DMS153 treated with DMSO at 0.1 percent for 48 hours (cell line): ENCODE results near the gene ATCAY.
"Not testable (repeated sequence)": the region's sequence is repeated elsewhere in the genome, so short reads cannot be mapped to it uniquely, and the experiment has no call there.

Experiments
- DNase-seq: peaks from one replicate; lab custom pipeline; 2025; ENCODE audit not compliant: unreplicated experiment; lab: John Stamatoyannopoulos, UW

ATCAY gene

DNA sequence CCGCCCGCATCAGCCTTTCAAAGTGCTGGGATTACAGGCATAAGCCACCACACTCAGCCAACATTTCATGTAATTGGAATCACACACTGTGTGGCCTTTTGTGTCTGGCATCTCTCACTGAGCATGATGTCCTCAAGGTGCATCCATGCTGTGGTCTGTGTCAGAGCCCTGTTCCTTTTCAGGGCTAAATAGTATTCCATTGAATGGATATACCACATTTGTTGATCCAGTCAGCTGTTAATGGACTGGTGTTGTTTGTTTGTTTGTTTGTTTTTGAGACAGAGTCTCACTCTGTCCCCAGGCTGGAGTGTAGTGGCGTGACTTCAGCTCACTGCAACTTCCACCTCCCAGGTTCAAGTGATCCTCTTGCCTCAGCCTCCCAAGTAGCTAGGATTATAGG lies 17.9 kb downstream of the ATCAY start:
- no peak for DNase-seq

DNA sequence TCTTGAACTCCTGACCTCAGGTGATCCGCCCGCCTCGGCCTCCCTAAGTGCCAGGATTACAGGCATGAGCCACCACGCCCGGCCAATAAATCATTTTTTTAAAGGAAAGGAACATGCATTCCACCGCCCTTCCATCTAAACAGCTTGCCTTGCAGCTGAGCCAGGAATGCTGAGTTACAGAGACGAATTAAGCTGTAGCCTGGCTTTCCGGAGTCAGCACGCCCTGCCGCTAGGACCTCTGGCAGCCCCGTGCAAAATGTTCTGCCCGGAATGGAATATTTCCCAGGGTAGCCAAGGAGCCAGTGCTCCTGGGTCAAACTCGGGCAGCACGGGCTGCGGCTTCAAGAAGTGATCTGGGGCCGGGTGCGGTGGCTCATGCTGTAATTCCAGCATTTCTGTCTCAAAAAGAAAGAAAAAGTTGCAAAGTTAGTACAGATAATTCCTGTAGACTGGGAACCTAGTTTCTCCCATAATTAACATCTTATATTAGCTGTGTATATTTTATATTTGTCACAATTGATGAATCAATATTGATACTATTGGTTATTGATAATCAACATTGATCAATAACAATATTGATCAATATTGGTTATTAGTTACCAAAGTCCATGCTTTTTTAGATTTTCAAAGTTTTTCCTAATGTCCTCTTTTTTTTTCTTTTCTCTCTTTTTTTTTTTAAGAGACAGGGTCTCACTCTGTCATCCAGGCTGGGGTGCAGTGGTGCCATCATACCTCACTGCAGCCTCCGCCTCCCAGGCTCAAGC lies 19.2 kb downstream of the ATCAY start:
- no peak for DNase-seq

DNA sequence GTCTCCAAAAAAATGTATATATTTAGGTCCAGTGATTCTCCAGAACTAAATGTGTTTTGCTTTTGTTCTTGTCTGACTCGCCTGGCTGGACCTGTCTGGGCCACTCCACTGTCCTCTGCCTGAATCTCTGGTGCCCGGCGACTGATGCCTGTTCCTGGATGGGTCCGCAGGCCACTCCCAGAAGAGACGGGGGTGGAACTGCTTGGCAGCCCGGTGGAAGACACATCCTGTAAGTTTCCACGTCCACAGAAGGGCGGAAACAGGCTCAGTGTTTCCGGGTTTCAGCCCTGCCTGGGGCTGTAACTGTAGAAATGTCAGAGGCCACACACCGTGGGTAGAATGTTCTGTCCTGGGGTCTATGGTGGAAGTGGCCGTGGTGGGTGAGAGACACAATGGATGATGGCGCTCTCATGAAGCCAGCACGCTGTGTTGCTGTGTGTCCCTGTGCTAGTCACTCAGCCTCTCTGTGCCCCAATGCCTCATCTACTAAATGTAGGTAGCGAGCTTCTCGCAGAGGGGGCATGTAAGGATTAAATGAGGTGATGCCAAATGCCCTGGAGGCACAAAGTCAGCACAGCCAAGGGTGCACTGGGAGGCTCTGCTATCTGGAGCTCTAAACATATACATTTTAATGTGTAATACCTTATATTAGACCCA lies 22.0 kb downstream of the ATCAY start:
- DNase-seq = no peak

DNA sequence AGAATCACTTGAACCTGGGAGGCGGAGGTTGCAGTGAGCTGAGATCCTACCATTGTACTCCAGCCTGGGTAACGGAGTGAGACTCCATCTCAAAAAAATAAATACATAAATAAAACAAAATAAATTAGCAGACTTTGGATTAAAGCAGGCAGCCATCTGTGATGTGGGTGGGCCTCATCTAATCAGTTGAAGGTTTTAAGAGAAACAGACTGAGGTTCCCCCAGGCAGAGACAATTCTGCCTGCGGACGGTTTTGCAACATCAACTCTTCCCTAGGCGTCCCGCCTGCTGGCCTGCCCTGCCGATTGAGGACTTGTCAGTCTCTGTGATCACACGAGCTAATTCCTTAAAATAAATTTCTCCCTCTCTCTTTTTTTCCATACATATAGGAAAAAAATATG lies 23.7 kb downstream of the ATCAY start:
- DNase-seq = no peak

DNA sequence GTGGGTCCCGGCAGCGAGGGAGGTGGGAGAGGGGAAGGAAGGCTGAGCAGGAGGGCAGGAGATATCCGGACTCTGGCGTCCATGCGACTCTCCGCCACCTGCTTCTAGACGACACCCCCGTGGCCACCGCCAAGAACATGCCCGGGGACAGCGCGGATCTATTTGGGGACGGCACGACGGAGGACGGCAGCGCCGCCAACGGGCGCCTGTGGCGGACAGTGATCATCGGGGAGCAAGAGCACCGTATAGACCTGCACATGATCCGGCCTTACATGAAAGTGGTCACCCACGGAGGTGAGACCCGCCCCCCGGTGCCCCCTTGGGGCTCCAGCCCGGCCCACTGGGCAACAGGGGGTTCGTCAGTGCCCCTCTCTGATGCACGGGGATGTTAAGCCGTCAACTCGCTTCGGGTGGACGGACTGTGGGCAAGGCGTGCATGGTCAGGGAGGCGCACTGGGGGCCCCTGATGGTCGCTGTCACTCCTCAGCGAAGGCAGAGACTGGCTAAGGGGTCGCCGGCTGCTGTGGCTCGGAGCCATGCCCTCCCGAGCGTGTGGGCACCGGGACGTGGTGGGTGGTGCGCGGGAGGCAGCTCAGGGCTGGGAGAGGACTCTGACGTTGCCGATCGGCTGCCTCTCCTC lies 27.3 kb downstream of the ATCAY start:
- no peak for DNase-seq

DNA sequence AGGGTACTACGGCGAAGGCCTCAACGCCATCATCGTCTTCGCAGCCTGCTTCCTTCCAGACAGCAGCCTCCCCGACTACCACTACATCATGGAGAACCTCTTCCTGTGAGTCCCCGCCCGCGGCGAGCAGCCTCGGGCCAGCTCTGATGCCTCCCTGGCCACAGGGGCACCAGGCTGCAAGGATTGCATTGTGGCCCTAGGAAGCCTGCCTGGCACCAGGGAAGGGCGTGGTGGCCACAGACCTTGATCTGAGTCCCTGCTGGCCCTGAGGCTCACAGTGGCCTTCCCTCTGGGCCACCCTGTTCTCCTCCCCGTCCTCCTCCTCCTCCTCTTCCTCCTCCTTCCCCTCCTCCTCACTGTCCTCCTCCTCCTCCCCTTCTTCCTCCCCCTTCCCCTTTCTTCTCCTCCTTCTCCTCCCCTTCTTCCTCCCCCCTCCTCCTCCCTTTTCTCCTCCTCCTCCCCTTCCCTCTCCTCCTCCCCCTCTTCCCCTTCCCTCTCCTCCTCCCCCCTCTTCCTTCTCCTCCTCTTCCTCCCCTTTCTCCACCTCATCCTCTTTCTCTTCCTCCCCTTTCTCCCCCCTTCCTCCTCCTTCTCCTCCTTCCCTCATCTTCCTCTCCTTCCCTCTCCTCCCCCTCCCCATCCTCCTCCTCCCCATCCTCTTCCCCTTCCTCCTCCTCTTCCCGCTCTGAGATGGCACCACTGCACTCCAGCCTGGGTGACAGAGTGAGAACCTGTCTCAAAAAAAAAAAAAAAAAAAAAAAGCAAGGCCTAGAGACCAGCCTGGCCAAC lies 28.0 kb downstream of the ATCAY start:
- no peak for DNase-seq

DNA sequence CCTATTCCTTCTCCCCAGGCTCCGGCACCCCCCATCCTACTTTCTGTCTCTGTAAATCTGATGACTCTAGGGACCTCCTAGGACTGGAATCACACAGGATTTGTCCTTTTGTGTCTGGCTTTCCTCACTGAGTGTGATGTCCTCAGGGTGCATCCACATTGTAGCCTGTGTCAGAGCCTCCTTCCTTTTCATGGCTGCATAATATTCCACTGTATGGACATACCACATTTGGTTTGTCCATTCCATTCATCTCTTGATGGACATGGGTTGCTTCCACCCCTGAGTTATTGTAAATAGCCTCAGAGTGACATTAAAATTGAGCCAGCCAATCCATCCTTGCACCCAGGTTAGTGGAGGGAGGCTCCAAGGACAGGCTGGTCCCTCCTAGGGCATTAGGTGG lies 29.6 kb downstream of the ATCAY start:
- DNase-seq = no peak

DNA sequence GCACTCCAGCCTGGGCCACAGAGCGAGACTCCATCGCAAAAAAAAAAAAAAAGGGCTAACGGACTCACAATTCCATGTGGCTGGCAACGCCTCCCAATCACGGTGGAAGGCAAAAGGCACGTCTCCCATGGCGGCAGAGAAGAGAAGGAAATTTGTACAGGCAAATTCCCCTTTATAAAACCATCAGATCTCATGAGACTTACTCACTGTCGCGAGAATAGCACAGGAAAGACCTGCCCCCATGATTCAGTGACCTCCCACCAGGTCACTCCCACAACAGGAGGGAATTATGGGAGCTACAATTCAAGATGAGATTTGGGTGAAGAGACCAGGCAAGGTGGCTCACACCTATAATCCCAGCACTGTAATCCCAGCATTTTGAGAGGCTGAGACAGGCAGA lies 33.7 kb downstream of the ATCAY start:
- DNase-seq = no peak

DNA sequence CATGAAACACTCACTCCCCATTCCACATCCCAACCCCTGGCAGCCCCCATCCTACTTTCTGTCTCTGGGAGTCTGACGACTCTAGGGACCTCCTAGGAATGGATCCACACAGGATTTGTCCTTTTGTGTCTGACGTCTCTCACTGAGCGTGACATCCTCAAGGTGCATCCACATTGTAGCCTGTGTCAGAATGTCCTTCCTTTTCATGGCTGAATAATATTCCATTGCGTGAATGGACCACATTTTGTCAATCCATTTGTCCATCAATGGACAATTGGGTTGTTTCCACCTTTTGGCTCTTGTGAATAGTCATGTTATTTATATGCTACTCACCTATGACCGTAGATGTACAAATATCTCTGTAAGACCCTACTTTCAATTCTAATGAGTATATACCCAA lies 35.5 kb downstream of the ATCAY start:
- DNase-seq = no peak

DNA sequence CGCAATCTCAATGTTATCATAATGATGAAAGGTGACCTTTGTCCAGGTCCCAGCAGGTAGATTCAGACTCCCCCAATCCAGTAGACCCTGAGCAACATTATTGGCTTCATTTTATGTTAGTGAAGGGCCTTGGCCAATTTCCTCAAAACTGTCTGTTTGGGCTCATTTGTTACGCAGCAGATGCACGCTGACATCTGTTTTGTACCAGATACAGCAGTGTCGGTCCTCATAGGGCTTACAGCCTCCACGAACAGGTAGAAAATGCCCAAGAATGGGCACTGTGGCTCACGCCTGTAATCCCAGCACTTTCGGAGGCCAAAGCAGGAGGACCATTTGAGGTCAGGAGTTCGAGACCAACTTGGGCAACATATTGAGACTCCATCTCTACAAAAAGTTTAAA lies 39.3 kb downstream of the ATCAY start:
- no peak for DNase-seq

DNA sequence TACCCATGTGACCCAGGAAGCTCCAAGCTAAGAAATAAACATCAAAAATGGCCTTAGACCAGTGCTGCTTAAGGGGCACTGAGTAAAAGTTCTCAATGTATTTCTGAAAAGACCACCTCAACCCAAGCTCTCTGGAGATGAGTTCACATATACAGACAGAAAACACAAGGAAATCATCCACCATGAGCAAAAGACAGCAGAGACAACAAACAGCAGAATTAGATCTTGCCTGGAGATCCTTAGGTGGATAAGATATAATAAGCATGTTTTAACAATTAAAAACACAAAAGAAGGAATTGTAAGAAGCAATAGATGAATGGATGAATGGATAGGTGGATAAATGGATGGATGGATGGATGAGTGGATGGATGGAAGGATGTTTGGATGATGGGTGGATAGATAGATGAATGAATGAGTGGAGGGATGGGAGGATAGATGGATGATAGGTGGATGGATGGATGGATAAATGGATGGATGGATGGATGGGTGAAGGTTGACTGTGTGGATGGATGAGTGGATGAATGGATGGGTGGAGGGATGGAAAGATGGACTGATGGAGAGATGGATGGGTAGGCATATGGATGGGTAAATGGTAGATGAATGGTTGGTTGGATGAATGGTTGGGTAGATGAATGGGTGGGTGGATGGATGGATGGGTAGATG lies 42.7 kb downstream of the ATCAY start:
- no peak for DNase-seq

DNA sequence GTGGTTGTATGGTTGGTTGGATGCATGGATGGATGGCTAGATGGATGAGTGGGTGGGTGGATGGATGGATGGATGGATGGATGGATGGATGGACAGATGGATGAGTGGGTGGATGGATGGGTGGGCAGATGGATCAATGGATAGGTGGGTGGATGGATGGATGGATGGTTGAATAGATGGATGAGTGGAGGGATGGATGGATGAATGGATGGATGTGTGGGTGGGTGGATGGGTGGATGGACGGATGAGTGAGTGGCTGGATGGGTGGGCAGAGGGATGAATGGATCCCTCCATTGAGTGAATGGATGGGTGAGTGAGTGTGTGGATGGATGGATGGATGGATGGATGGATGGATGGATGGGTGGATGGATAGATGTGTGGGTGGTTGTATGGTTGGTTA lies 43.4 kb downstream of the ATCAY start:
- no peak for DNase-seq

DNA sequence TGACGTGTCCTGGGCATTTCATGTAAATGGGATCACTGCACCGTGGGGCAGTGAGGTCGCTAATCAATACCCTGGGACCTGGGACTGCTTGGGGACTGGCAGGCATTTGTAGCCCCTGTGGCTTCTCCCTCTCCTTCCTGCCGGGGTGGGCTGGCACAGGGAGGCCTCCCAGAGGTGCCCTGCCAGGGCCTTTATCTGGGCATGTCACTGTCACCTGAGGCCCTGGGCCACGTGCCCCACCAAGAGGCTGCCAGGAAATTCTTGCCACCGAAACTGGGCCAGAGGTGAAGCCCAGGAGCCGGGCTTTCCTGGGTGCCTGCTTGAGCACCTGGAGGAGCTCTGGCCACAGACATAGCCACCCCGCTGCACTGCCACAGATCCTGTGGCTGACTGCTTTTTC lies 50.6 kb downstream of the ATCAY start:
- no peak for DNase-seq

DNA sequence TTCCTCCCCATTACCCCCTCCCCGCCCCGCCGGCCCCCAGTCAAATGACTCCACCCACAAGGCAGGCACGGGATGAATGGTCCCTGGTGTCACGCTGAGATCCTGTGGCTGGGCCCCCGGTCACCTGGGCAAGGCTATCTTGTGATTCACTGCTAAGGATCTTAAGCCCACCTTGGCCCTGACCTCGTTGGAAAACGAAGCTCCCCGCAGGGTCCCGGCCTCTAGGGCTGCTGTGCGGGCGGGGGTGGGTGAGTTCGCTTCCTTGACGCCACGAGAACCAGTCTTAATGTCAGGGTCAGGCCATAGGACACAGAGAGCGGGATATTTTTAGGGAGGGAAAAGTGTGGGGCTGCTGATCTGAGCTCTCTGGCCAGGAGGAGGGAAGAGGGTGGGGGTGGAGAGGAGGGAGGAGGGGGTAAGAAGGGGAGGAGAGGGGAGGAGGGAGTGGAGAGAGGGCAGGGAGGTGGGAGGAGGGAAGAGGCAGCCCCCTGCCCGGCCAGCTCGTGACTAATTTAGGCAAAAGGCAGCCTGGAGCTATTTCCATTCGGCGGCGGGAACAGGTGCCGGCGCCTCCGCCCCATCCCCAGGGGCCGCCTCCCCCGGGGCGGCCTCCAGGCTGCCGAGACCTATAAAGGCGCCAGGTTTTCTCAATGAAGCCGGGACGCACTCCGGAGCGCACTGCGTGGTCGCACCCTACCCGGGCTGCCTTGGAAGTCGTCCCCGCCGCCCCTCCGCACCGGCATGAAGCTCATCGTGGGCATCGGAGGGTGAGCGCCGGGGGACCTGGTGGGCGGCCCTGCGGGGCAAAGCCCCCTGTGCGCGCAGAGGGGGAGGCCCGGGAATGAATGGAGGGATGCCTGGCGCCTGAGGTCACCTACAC lies 52.7 kb downstream of the ATCAY start, which contains the start of gene NMRK2:
NMRK2 (plus strand) TSS at position 139 of the 880 bp plus-strand sequence; CDS start at position 742, 603 bp downstream.
- DNase-seq = no peak

DNA sequence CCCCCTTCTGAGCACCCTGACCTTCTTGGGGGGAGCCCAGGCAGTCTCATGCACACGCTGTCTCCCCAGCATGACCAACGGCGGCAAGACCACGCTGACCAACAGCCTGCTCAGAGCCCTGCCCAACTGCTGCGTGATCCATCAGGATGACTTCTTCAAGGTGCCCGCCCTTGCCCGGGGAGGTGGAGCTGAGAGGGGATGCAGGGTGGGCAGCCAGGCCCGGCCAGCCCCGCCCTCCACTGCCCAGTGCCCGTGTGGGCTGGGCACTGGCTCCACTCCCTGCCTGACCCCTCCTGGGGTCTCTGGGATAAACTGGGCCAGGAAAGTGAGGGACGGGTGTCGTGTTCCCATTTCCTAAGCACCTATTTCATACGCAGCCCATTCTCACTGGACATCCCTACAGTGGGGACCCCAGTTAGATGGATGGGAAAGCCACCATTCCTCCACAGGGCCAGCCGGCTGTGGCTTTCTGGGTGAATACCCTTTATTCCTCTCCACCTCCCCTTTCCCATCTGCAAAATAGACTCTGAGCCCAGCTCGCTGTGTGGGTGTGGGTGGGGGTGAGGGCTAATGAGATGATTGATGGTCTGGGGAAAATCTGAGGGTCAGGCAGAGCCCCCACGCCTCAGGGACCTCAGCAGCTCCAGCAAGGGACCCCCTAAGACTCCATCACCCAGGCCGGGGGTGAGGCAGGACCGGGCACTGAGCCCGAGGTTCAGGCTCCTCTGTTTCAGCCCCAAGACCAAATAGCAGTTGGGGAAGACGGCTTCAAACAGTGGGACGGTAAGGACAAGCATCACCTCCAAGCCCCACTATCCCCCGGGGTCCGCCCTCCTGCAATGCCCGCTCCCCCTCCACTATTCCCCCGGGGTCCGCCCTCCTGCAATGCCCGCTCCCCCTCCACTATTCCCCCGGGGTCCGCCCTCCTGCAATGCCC lies 56.3 kb downstream of the ATCAY start:
- DNase-seq = no peak

DNA sequence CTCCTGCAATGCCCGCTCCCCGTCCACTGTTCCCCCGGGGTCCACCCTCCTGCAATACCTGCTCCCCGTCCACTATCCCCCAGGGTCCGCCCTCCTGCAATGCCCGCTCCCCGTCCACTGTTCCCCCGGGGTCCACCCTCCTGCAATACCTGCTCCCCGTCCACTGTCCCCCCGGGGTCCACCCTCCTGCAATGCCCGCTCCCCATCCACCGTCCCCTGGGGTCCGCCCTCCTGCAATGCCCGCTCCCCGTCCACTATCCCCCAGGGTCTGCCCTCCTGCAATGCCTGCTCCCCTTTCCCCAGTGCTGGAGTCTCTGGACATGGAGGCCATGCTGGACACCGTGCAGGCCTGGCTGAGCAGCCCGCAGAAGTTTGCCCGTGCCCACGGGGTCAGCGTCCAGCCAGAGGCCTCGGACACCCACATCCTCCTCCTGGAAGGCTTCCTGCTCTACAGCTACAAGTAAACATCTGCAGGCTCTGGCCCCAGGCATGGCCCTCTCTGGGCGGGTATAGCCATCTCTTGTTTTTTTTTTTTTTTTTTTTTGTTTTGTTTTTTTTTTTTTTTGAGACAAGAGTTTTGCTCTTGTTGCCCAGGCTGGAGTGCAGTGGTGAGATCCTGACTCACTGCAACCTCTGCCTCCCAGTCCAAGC lies 57.9 kb downstream of the ATCAY start:
- not testable (repeated sequence) for DNase-seq

DNA sequence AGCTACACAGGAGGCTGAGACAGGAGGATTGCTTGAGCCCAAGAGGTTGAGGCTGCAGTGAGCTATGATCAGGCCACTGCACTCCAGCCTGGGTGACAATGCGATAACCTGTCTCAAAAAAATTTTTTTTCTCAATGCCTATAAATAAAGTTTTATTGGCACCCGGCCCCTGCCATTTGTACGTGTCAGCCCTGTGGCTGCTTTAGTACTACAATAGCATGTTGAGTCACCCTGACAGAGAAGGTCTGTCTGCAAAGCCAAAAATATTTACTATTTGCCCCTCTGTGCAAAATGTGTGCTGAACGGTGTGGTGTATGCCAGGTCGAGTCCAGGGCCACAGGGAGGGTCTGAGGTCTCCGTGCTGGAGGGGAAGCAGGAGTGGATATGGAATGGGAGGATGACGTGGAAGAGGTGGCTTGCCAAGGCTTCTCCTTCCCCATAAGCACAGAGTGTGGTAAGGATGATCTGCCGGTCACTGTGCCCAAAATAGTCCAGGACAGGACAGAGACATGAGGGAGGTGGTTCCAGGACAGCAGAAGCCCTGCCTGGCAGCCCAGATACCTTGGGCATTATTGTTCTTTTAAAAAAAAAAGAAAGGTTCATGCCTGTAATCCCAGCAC lies 62.4 kb downstream of the ATCAY start:
- no peak for DNase-seq
